ENCODE data around the gene ELMO1. TPM values are rescaled to one million over a fixed set of nuclear protein-coding genes. Genes with fewer than 3 reads are reported as not detected.
"Not testable (repeated sequence)": the region's sequence is repeated elsewhere in the genome, so short reads cannot be mapped to it uniquely, and the experiment has no call there.

ELMO1 gene
- polyA plus RNA-seq, 1 donor from 2014 or later = 86.5 TPM

DNA sequence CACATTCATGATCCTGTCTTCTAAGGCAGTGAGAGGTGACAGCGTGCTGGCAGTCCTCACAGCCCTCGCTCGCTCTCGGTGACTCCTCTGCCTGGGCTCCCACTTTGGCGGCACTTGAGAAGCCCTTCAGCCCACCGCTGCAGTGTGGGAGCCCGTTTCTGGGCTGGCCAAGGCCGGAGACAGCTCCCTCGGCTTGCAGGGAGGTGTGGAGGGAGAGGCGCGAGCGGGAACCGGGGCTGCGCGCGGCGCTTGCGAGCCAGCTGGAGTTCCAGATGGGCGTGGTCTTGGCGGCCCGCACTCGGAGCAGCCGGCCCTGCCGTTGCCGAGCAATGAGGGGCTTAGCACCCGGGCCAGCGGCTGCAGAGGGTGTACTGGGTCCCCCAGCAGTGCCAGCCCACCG lies 475.1 kb downstream of the ELMO1 start:
- not testable (repeated sequence) for H3K4me3 Mint-ChIP-seq, H3K27ac Mint-ChIP-seq, H3K9me3 Mint-ChIP-seq, H3K27me3 Mint-ChIP-seq
- Mint-ChIP-seq H3K36me3 (peaks cover 10% of the 10 kb centered on the region), H3K4me1 (peaks cover 20 to 25% (median 24%) of the 10 kb centered on the region in 3 donors)

DNA sequence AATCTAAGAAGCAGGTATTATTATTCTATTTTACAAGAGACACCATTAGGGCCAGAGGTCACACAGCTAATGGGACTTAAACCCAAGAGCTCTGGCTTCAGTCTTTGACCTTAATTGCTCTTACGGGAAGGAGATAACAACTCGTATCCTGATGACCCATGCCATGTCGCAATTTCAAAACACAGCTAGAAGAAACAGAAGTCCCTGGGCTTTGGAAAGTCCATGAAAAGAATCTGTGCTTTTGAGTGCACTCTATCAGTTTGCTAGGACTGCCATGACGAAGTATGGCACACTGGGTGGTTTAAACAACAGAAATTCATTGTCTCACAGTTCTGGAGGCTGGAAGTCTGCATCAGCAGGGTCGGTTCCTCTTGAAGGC lies 476.5 kb downstream of the ELMO1 start:
- peaks cover 0 to 3% (median 1%) of the 10 kb centered on the region in 3 donors for H3K9me3 Mint-ChIP-seq
- no peak overlapping the region for H3K4me3 Mint-ChIP-seq
- H3K27me3 Mint-ChIP-seq = no peaks in the 10 kb centered on the region
- no peak overlapping the region for H3K27ac Mint-ChIP-seq
- H3K4me1 Mint-ChIP-seq = peaks cover 18 to 25% (median 23%) of the 10 kb centered on the region in 3 donors
- H3K36me3 Mint-ChIP-seq = peaks cover 10% of the 10 kb centered on the region

DNA sequence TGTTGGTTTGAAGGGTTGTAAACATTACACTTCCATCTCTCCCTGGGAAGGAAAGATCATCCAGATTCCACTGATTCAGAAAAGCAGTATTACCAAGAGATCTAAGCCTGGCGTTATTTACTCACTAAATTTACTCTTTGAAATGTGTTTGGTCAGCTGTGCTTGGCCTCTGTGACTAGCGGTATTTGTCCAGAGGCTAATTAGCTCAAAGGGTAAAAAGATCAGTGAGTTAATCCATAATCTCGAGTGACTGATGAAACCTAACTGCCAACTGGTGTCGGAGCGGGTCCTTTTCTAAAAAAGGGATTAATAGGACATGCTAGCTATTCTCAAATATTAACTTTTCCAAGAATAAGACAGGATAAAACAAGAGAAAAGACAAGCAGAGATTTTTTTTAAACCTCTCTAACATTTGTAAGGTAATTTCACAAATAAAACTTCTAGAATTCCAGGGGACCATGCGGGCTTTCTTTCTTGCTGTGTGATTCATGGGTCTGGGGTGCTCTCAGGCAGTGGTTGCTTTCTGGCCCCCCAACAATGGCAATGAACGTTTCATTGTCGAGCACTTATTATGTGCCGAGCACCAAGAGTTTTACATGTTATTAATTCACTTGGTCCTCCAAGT lies 477.0 kb downstream of the ELMO1 start:
- H3K27ac Mint-ChIP-seq = no peak overlapping the region
- no peaks in the 10 kb centered on the region for H3K27me3 Mint-ChIP-seq
- H3K4me3 Mint-ChIP-seq = no peak overlapping the region
- H3K9me3 Mint-ChIP-seq = peaks cover 0 to 3% (median 1%) of the 10 kb centered on the region in 3 donors
- H3K4me1 Mint-ChIP-seq = peaks cover 18 to 25% (median 23%) of the 10 kb centered on the region in 3 donors
- H3K36me3 Mint-ChIP-seq = peaks cover 7% of the 10 kb centered on the region

DNA sequence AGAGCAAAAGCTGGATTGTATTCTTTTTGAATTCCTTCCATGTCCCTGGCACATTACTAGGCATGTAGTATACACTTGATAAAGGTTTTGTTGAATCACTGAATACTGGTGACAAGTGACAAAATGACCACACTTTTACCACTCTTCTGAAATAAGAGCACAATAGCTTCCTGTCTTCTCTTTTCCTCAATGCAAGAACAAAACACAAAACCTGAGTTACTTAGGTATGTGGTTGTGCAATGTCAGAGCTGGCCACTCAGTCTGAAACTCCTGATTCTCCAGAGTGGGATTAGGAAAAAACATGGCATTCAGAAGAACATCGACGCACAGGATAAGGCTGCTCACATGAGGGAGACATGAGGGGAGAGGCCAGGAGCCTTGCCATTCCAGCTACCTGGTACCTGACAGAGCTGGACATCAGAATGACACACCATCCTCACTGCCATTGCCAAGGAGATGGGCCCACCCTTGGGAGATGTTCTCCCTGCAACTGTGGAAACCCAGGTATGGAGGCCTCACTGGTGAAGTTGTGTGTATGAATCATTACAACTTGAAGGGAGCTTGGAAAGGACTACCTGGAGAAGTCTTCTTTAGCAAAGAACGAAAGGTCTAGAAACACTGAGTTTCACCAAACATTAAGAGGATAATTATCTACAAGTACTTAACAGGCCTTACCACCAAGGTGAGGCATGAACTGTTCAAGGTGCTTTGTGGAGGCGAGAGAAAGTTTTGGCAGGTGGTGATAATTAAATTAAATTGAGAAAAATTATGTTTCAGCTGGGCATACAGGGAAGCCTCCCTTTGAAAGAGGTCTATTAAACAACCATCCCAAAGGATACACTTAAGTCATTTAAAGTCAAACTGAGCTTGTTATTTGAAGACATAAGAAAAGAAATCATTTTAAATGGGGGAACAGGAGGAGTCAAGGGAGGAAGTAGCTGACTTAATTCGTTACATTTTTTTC lies 477.8 kb downstream of the ELMO1 start:
- Mint-ChIP-seq H3K9me3 (peaks cover 0 to 3% (median 1%) of the 10 kb centered on the region in 3 donors), H3K27me3 (no peaks in the 10 kb centered on the region), H3K36me3 (peaks cover 6% of the 10 kb centered on the region), H3K4me3 (no peak overlapping the region), H3K4me1 (peaks cover 19 to 25% (median 23%) of the 10 kb centered on the region in 3 donors), H3K27ac (peak overlapping the region in 2 of 3 donors; percentile 22 to 25)

DNA sequence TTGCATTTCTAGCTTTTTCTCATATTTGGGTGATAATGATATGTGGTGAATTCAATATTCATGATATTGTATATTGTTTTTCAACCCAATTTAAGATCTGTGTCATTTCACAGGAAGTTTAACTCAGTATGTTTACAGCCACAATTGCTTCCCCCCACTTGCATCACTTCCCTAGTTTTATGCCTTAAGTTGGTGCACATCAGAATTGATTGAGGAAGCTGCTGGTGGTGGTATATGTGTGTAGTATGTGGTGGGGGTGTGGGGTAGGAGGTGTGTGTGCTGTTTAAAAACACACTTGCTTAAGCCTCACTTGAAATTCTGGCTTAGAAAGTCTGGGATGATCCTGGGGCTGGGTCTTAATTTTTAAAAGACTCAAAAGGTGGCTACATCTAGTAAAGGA lies 479.3 kb downstream of the ELMO1 start:
- no peak overlapping the region for H3K4me3 Mint-ChIP-seq
- H3K9me3 Mint-ChIP-seq = peaks cover 0 to 3% (median 1%) of the 10 kb centered on the region in 3 donors
- H3K27ac Mint-ChIP-seq = no peak overlapping the region
- H3K27me3 Mint-ChIP-seq = no peaks in the 10 kb centered on the region
- peaks cover 25 to 28% (median 27%) of the 10 kb centered on the region in 3 donors for H3K4me1 Mint-ChIP-seq
- peaks cover 7% of the 10 kb centered on the region for H3K36me3 Mint-ChIP-seq

DNA sequence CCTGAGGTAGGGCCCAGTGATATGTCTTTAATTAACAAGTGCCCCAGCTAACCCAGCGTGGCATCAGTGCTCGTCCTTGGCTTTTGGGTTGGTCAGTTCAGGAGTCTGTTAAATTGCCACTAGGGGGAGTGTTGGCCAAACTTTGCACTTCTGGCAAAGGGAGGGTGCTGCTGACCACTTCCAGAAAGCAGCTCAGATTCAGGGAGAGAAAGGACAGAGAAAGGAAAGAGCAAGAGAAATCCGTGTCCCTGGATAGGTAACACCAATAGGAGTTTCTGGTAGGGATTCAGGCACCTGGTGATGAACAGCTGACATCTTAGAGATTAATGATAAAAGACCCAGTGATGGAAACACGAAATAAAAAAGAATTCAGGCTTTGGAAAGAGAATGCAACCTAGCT lies 481.3 kb downstream of the ELMO1 start:
- Mint-ChIP-seq H3K27ac (no peak overlapping the region), H3K4me1 (peaks cover 22 to 28% (median 27%) of the 10 kb centered on the region in 3 donors), H3K4me3 (no peak overlapping the region), H3K36me3 (peaks cover 6% of the 10 kb centered on the region), H3K9me3 (peaks cover 0 to 3% (median 1%) of the 10 kb centered on the region in 3 donors), H3K27me3 (no peaks in the 10 kb centered on the region)

DNA sequence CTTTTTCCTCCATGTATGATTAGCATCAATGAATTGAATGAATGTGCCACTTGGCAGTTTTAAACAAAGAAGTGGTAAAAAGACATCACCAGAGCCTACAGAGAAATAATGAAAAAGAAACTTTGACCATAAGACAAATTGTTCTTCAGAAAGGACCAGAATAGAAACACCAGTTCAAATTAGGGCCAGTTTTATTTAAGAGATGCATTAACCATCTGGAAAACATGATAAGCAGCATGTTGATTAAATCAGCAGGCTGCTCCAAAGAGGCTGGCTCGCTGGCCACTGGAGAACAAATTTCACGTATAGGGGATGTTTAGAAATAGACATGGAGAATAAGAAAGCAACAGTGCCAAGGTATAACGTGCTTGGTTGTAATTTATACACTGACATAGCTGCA lies 482.0 kb downstream of the ELMO1 start:
- H3K27ac Mint-ChIP-seq = no peak overlapping the region
- no peak overlapping the region for H3K4me3 Mint-ChIP-seq
- peaks cover 0 to 3% (median 1%) of the 10 kb centered on the region in 3 donors for H3K9me3 Mint-ChIP-seq
- H3K4me1 Mint-ChIP-seq = peaks cover 19 to 30% (median 27%) of the 10 kb centered on the region in 3 donors
- no peaks in the 10 kb centered on the region for H3K27me3 Mint-ChIP-seq
- H3K36me3 Mint-ChIP-seq = peaks cover 8% of the 10 kb centered on the region

DNA sequence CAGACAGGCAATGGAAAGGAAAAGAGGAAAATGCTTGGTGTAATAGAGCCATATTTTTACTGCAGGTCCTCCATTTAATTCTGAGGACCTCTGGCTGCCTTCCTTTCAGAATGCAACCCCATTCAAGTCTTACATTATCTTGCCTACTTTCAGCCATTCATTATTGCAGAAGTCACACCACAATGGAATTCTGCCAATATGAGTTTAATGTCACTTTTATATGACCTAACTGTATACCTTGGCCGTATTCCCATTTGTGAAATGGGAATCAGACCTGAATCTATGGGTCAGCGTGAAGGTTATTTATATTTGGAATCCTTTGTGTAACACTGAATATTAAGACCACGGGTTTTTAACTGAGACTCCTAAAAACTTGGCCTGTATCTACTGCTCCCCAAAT lies 482.6 kb downstream of the ELMO1 start:
- no peak overlapping the region for H3K27ac Mint-ChIP-seq
- H3K9me3 Mint-ChIP-seq = peaks cover 0 to 3% (median 1%) of the 10 kb centered on the region in 3 donors
- peaks cover 14 to 25% (median 22%) of the 10 kb centered on the region in 3 donors for H3K4me1 Mint-ChIP-seq
- no peak overlapping the region for H3K4me3 Mint-ChIP-seq
- H3K27me3 Mint-ChIP-seq = no peaks in the 10 kb centered on the region
- peaks cover 8% of the 10 kb centered on the region for H3K36me3 Mint-ChIP-seq

DNA sequence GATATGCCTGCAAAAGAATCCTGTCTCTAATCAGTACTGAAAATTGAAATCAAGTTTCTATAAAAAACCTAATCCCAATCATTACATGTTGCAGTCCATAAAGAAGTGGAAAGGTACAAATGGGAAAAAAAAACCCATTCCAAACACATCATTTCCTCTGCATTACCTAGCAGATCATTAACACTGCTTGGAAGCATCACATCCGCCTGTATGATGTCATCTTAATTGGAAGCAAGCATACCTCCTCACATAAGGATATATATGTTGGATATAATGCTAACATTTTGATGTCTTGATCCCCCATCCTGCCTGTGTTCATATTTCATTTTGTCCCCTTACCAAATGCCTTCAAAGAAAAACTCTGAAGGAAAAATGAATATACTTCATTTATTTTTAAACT lies 483.0 kb downstream of the ELMO1 start:
- Mint-ChIP-seq H3K4me1 (peaks cover 15 to 25% (median 18%) of the 10 kb centered on the region in 3 donors), H3K27ac (no peak overlapping the region), H3K9me3 (peaks cover 0 to 3% (median 1%) of the 10 kb centered on the region in 3 donors), H3K36me3 (peaks cover 8% of the 10 kb centered on the region), H3K4me3 (no peak overlapping the region), H3K27me3 (no peaks in the 10 kb centered on the region)

DNA sequence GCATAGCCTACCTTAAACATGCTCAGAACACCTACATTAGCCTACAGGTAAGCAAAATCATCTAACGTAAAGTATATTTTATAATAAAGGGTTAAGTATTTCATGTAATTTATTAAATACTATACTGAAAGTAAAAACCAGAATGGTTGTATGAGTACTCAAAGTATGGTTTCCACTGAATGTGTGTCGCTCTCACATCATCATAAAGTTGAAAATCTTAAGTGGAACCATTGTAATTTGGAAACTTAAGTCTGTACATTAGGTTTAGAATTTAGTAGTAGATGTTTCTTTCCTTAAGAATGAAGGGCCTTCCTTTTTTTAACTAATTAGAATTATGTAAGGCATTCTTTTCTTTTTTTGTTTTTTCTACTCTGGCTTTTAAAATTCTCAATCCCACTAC lies 484.4 kb downstream of the ELMO1 start:
- Mint-ChIP-seq H3K36me3 (peaks cover 8% of the 10 kb centered on the region), H3K4me1 (peaks cover 7 to 19% (median 14%) of the 10 kb centered on the region in 3 donors), H3K27ac (no peak overlapping the region)

DNA sequence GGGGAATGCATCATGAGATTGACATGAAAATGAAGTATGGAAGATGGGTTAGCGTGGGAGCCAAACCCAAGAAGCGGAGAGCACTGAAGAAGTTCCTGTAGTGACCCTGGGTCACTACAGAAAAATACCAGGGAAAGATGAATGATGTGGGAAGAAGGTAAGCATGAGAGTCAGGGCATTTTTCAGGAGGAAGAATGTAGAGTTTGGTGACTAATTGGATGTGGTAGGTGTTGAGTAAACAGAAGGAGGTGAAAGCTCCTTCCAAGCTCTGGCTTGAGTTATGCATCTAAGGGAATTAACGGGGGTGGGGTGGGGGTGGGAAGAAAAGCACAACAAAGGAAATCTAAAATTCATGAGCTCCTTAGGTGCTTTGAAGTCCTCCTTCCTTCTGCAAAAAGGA lies 486.3 kb downstream of the ELMO1 start:
- peak overlapping the region in 1 of 3 donors; percentile 48 for H3K27ac Mint-ChIP-seq
- H3K4me3 Mint-ChIP-seq = no peak overlapping the region
- H3K4me1 Mint-ChIP-seq = peaks cover 5 to 18% (median 12%) of the 10 kb centered on the region in 3 donors
- peaks cover 0 to 1% (median 1%) of the 10 kb centered on the region in 3 donors for H3K9me3 Mint-ChIP-seq
- no peaks in the 10 kb centered on the region for H3K27me3 Mint-ChIP-seq
- H3K36me3 Mint-ChIP-seq = peaks cover 8% of the 10 kb centered on the region

More for the DNA sequence above, 484.4 kb downstream of the ELMO1 start:
- no peaks in the 10 kb centered on the region for H3K27me3 Mint-ChIP-seq
- H3K4me3 Mint-ChIP-seq = no peak overlapping the region
- peaks cover 0 to 3% (median 1%) of the 10 kb centered on the region in 3 donors for H3K9me3 Mint-ChIP-seq

DNA sequence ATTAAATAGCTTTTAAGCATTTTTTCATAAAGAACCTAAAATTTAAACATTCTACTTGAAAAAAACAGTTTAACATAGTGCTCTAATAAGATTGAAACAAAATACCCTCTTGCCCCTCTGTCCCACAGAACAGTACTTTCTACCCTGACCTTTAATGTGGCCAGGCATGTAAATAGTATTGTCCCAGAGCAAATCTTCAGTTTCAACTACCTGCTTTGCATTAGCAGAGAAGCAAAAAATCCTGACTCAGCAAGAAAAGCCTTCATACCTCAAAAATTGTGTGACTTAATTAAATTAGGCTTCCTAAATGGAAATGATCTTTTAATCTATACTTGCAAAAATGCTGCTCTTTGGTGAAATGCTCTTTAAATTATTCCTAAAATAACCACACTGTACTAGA lies 487.0 kb downstream of the ELMO1 start:
- H3K36me3 Mint-ChIP-seq = peaks cover 6% of the 10 kb centered on the region
- peaks cover 5 to 18% (median 12%) of the 10 kb centered on the region in 3 donors for H3K4me1 Mint-ChIP-seq
- no peaks in the 10 kb centered on the region for H3K9me3 Mint-ChIP-seq
- H3K27me3 Mint-ChIP-seq = no peaks in the 10 kb centered on the region
- H3K4me3 Mint-ChIP-seq = no peak overlapping the region
- H3K27ac Mint-ChIP-seq = no peak overlapping the region

DNA sequence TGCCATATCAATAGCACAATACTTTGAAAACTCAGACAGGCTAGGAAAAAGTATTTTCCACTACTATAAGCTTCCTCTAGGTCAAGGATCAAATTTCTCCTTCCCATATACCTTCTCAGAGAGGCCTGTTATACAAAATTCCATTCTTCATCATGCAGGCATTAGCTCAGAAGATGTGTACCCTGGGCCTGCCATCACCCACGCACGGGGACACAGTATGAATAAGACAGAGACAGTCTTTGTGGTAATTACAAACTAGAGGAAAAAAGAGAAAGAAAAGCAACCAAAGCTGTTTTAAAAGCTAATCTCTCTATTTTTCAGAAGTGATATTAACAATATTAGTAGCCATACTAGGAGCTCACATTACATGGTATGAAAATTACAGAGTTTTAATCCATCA lies 487.6 kb downstream of the ELMO1 start:
- H3K4me1 Mint-ChIP-seq = peaks cover 9 to 18% (median 11%) of the 10 kb centered on the region in 3 donors
- peaks cover 6% of the 10 kb centered on the region for H3K36me3 Mint-ChIP-seq
- no peaks in the 10 kb centered on the region for H3K9me3 Mint-ChIP-seq
- H3K27me3 Mint-ChIP-seq = no peaks in the 10 kb centered on the region
- peak overlapping the region in 1 of 4 donors; percentile 24 for H3K4me3 Mint-ChIP-seq
- H3K27ac Mint-ChIP-seq = no peak overlapping the region

DNA sequence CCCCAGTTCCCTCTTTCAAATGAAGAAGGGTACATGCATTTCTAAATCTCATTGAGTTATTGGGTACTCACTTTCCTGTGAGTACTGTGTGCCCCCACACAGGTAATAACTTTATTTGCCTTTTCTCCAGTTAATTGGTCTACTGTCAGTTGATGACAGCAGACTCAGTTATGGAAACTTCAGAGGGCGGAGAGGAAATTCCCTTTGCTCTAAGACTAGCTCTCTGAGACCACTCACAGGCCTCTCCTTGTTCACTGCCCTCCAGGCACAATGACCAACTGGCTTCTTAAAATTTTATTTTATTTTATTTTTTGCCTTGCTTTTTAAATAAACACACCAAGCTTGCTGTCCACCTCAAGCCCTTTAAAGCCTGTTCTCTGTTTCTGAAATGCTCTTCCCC lies 488.6 kb downstream of the ELMO1 start:
- Mint-ChIP-seq H3K27me3 (no peaks in the 10 kb centered on the region), H3K4me3 (no peak overlapping the region), H3K9me3 (no peaks in the 10 kb centered on the region), H3K27ac (no peak overlapping the region), H3K36me3 (peaks cover 7% of the 10 kb centered on the region), H3K4me1 (peaks cover 14 to 17% (median 15%) of the 10 kb centered on the region in 3 donors)

DNA sequence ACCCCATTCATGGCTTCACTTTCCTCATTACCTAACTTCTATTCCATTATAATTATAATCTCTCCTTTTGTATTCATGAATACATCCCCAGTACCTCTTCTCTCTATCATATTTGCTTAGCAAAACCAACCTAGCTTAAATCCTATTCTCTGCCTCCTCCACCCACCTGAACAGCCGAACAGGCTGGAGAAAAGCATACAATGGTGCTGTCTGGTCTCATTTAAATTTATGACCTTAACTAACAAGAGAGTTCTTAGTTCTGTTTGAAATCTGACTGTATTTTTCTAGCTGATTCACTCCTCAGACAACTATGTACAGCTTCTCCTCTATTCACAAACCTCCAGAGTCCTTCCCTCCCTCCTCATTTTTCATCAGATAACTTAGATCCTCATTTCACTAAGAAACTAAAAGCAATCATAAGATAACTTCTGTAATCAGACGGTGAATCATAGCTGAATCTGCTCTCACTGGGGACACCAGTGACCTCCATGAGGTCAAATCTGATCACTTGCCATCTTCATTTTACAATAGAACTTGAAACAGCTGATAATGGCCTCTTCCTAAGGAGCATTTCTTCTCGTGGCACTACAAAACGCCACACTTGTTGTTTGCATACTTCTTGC lies 490.4 kb downstream of the ELMO1 start:
- no peak overlapping the region for H3K4me3 Mint-ChIP-seq
- peaks cover 10 to 14% (median 12%) of the 10 kb centered on the region in 3 donors for H3K4me1 Mint-ChIP-seq
- peaks cover 4% of the 10 kb centered on the region for H3K36me3 Mint-ChIP-seq
- H3K27ac Mint-ChIP-seq = no peak overlapping the region
- no peaks in the 10 kb centered on the region for H3K27me3 Mint-ChIP-seq
- no peaks in the 10 kb centered on the region for H3K9me3 Mint-ChIP-seq

All from IgD-negative memory B cell (primary cell).